Measurements from ENCODE around the gene OTOP3.

DNA sequence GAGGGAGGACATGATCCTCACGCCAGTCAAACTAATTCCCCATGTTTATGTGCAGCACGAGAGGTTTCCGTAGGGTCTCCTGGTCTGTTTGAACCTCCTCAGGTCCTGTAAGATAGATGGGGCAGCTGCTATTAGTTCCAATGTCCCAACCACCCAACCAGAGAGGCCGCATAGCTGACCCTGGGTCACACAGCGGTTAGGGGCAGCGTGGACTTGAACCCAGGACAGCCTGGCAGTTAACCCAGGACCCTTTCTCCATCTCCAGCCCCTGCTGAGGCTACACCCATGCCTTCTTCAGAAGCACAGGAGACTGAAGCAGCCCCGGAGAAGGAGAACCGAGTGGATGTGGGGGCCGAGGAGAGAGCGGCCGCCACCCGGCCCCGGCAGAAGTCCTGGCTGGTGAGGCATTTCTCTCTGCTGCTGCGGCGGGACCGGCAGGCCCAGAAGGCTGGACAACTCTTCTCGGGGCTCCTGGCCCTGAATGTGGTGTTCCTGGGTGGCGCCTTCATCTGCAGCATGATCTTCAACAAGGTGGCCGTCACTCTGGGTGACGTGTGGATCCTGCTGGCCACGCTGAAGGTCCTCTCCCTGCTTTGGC, 5.5 kb downstream of the OTOP3 start:
- TF ChIP-seq CTCF (IDR thresholded peaks at IDR 0.05 in 8 of 11, conservative IDR thresholded peaks at IDR 0.05 in 3 of 11) (no peak), POLR2AphosphoS5 (IDR thresholded peaks at IDR 0.05) (no peak)
